Stimulated activated CD8-positive, alpha-beta memory T cell treated with anti-CD3 and anti-CD28 coated beads, Interleukin-7, amount 100 ng/mL, for 48 hours (primary cell): ENCODE data around the gene HSD11B2.
A peak's percentile ranks its signal among the peaks of the same experiment; 100 is the strongest.

ENCODE experiments used
- DNase-seq, 2 donors: peaks; one replicate each; pipeline ENCODE4 v3.0.0-alpha.2; 2020; ENCODE audit warnings: low read depth in 1 of 2; ENCODE audit errors: extremely low read depth in 1 of 2

HSD11B2 gene

GRCh38 chr16:67431775-67432505 is 1.0 kb downstream of the HSD11B2 start:
- DNase-seq, result no peak

GRCh38 chr16:67432506-67432890 is 1.6 kb downstream of the HSD11B2 start:
- no peak for DNase-seq

GRCh38 chr16:67433131-67433719 is 2.3 kb downstream of the HSD11B2 start:
- DNase-seq, result no peak

- no peak for DNase-seq
Observed at GRCh38 chr16:67435758-67436164, 4.8 kb downstream of the HSD11B2 start.

GRCh38 chr16:67436640-67437193 is 5.8 kb downstream of the HSD11B2 start:
- no peak for DNase-seq

GRCh38 chr16:67437513-67437912 is 6.6 kb downstream of the HSD11B2 start:
- no peak for DNase-seq

GRCh38 chr16:67438098-67438791 is 7.3 kb downstream of the HSD11B2 start:
- DNase-seq, result no peak

GRCh38 chr16:67438824-67439393 is 8.0 kb downstream of the HSD11B2 start:
- no peak for DNase-seq

- DNase-seq, result no peak
Observed at GRCh38 chr16:67441271-67441753, 10.4 kb downstream of the HSD11B2 start.

GRCh38 chr16:67441907-67442306 is 11.0 kb downstream of the HSD11B2 start:
- DNase-seq, result no peak

GRCh38 chr16:67442581-67443255 is 11.8 kb downstream of the HSD11B2 start:
- DNase-seq, result no peak

GRCh38 chr16:67443265-67443664 is 12.3 kb downstream of the HSD11B2 start:
- no peak for DNase-seq

- DNase-seq, result no peak
Observed at GRCh38 chr16:67444259-67445125, 13.6 kb downstream of the HSD11B2 start.

GRCh38 chr16:67445126-67445426 is 14.2 kb downstream of the HSD11B2 start:
- no peak for DNase-seq

GRCh38 chr16:67445441-67445912 is 14.6 kb downstream of the HSD11B2 start:
- no peak for DNase-seq

GRCh38 chr16:67445913-67446907 is 15.3 kb downstream of the HSD11B2 start:
- DNase-seq, result no peak

GRCh38 chr16:67446968-67447507 is 16.1 kb downstream of the HSD11B2 start:
- DNase-seq, result no peak

- peak; percentile 45 to 46 for DNase-seq
Observed at GRCh38 chr16:67447508-67448076, 16.7 kb downstream of the HSD11B2 start.
